Measurements from ENCODE around the gene FBLN1. TPM values are rescaled to one million over a fixed set of nuclear protein-coding genes. Genes with fewer than 3 reads are reported as not detected.

The FBLN1 gene
- total and polyA plus RNA-seq, 2 of the 8 experiments (the other 6 are each of a cell fraction or from before 2014, with no cell fraction given) = 159 to 168 TPM

DNA sequence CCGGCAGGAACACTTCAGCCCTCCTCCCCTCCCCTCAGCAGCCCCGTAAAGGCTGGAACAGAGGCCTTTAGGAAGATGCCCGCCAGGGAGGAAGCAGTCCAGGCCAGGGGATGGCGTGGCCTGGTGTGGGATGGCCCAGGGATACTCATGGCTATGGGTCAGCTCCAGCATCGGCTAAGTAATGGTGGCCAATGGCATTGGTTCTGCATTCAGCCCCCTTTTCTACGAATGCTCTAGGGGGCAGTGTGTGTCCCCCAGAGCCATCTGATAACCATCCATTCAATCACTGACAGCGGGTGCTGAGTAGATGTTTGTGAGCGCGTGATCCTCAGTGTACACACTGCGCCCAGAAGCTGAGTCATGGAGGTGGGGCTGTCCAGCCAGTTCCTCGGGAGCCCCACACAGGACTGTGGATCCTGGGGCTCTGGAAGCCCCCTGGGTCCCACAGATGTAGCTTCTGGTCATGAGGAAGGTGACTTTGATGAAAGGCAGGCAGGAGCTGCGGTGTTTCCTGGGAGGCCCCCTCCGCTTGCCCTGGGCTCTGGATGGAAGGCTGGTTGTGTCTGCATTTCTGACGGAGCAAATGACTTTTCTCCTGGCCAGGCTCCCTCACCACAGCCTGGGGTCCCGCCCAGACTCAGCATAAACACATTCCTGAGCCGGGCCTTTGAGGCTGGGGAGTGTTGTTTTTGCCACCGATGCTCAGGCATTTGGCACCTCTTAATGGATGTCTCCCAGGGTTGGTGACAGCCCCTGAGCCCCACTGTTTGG, 46.5 kb downstream of the FBLN1 start (continued):
- TF ChIP-seq SAP30 (IDR thresholded peaks at IDR 0.05; ENCODE audit: insufficient read depth, insufficient replicate concordance, low read length) (no peak), CHD1 (IDR thresholded peaks at IDR 0.05; ENCODE audit: low read depth, low read length) (no peak), NRF1 (IDR thresholded peaks at IDR 0.05; ENCODE audit: low read depth, low read length) (no peak), EP300 (IDR thresholded peaks at IDR 0.05; ENCODE audit: borderline replicate concordance in 1 of 2, low read depth in 2 of 2, low read length in 2 of 2) (no peak), KDM1A (IDR thresholded peaks at IDR 0.05; ENCODE audit: borderline replicate concordance, low read length) (no peak), SIX5 (IDR thresholded peaks at IDR 0.05; ENCODE audit: low read depth, low read length) (no peak), POLR2AphosphoS5 (IDR thresholded peaks at IDR 0.05; ENCODE audit: low read depth, low read length) (no peak), GTF2F1 (IDR thresholded peaks at IDR 0.05; ENCODE audit: borderline replicate concordance, low read depth, low read length) (no peak)
- TF ChIP-seq, protein P1, sequence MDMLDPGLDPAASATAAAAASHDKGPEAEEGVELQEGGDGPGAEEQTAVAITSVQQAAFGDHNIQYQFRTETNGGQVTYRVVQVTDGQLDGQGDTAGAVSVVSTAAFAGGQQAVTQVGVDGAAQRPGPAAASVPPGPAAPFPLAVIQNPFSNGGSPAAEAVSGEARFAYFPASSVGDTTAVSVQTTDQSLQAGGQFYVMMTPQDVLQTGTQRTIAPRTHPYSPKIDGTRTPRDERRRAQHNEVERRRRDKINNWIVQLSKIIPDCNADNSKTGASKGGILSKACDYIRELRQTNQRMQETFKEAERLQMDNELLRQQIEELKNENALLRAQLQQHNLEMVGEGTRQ (IDR thresholded peaks at IDR 0.05; ENCODE audit: low read length) = no peak

All from H1 (cell line).